Transverse colon (tissue), 4 donors: ENCODE results near the gene PIK3R5. TPM values are rescaled to one million over a fixed set of nuclear protein-coding genes. Genes with fewer than 3 reads are reported as not detected.

Experiments used
- DNase-seq: peaks from one replicate; pipeline ENCODE4 v3.0.0-alpha.2; 2019
- H3K27ac ChIP-seq, 4 donors: fragments of 200-600 bp; sonication (generic); 2 replicates each; pipeline ENCODE4 v1.5.1; 2016 to 2018; ENCODE audit warnings: inconsistent platforms in 4 of 4
- H3K27me3 ChIP-seq: fragments of 200-600 bp; sonication (generic); 2 replicates; pipeline ENCODE4 v1.5.1; 2017; ENCODE audit warnings: inconsistent platforms
- H3K36me3 ChIP-seq, 4 donors: fragments of 200-600 bp; sonication (generic); 2 replicates each; pipeline ENCODE4 v1.5.1; 2017 to 2019; ENCODE audit warnings: inconsistent platforms in 4 of 4
- H3K4me1 ChIP-seq, 4 donors: fragments of 200-600 bp; sonication (generic); 2 replicates each; pipeline ENCODE4 v1.5.1; 2017 to 2020; ENCODE audit warnings: inconsistent platforms in 4 of 4
- H3K4me3 ChIP-seq, 4 donors: fragments of 200-600 bp; sonication (generic); 1 replicate in 1 of 4; 2 replicates in 3 of 4; pipeline versions ENCODE4 v1.5.1 to v1.6.1; 2017 to 2019; ENCODE audit warnings: inconsistent platforms in 4 of 4
- H3K9me3 ChIP-seq, 2 donors: fragments of 200-600 bp; sonication (generic); 2 replicates each; pipeline ENCODE4 v1.5.1; 2017 to 2019; ENCODE audit warnings: inconsistent platforms in 2 of 2
- EP300 ChIP-seq: sonication (generic); formaldehyde crosslinking; IDR thresholded peaks from one replicate; pipeline ENCODE4 v1.6.1; 2017; ENCODE audit warnings: antibody characterized with exemption, low read depth
- POLR2A ChIP-seq: fragments of 450-650 bp; IDR thresholded peaks from one replicate; pipeline ENCODE4 v1.6.1; 2016; ENCODE audit warnings: antibody characterized with exemption, mild to moderate bottlenecking, moderate library complexity
- POLR2AphosphoS5 ChIP-seq, 3 donors: sonication (generic); formaldehyde crosslinking; IDR thresholded peaks; one replicate each; pipeline ENCODE4 v1.6.1; 2016; ENCODE audit warnings: antibody characterized with exemption in 3 of 3
- WGBS, 2 donors: methylation state at CpG; one replicate each; pipeline ENCODE4 v1.1.5; 2018; ENCODE audit warnings: low coverage in 1 of 2; 5-methylcytosine and 5-hydroxymethylcytosine counted together
- in situ Hi-C, 4 donors: fragments of 200-750 bp; cut with MboI; loops; one replicate each; pipeline versions ENCODE4 v1.15.0 to v1.15.1; 2017; ENCODE audit warnings: low sequenced_read_pairs in 3 of 4, low pct_ligation_motif_present in 1 of 4, low pct_unique_long_range_greater_than_20kb in 1 of 4
- intact Hi-C: fragments of 100-400 bp; cut with DNase I; formaldehyde crosslinking; loops from one replicate; pipeline ENCODE4 v1.15.1; 2023; ENCODE audit warnings: low total_unique reads
- total RNA-seq, 4 donors: library from RNA; depleted of rRNA; stranded (reverse); fragments of >200 nt; gene quantifications; one replicate each; pipeline ENCODE4 v1.1.0, GENCODE V29; 2016
- TF ChIP-seq, protein P1 (sequence below), 5 experiments: fragments of 200-600 bp in 3 of 5; fragments of 450-650 bp in 2 of 5; sonication (generic) in 3 of 5; IDR thresholded peaks; 1 replicate in 2 of 5; 2 replicates in 3 of 5; pipeline ENCODE4 v1.5.1; 2016 to 2017; ENCODE audit warnings: antibody characterized with exemption in 5 of 5, inconsistent platforms in 3 of 5, mild to moderate bottlenecking in 2 of 5, moderate library complexity in 1 of 5

Gene PIK3R5
- total RNA-seq, 4 donors from 2014 or later = 0.40 to 16.1 (median 10.4) TPM

DNA sequence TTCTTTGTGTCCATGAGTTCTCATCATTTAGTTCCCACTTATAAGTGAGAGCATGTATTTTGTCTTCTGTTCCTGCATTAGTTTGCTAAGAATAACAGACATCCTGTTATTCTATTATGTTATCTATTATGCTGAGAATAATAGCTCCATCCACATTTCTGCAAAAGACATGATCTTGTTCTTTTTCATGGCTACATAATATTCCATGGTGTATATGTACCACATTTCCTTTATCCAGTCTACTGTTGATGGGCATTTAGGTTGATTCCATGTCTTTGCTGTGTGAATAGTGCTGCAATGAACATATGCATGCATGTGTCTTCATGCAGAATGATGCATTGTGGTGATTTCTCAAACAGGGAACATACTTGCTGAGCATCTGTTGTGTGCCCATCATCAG lies 21.4 kb downstream of the PIK3R5 start:
- TF ChIP-seq, protein P1, sequence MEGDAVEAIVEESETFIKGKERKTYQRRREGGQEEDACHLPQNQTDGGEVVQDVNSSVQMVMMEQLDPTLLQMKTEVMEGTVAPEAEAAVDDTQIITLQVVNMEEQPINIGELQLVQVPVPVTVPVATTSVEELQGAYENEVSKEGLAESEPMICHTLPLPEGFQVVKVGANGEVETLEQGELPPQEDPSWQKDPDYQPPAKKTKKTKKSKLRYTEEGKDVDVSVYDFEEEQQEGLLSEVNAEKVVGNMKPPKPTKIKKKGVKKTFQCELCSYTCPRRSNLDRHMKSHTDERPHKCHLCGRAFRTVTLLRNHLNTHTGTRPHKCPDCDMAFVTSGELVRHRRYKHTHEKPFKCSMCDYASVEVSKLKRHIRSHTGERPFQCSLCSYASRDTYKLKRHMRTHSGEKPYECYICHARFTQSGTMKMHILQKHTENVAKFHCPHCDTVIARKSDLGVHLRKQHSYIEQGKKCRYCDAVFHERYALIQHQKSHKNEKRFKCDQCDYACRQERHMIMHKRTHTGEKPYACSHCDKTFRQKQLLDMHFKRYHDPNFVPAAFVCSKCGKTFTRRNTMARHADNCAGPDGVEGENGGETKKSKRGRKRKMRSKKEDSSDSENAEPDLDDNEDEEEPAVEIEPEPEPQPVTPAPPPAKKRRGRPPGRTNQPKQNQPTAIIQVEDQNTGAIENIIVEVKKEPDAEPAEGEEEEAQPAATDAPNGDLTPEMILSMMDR (IDR thresholded peaks at IDR 0.05) = no peak
- TF ChIP-seq EP300 = no peak
- TF ChIP-seq POLR2AphosphoS5 (IDR thresholded peaks at IDR 0.05) = no peak
- no peak for TF ChIP-seq POLR2A
- H3K27me3 ChIP-seq = no peaks in the 10 kb centered on the region
- intact Hi-C loops = no loop called here
- H3K4me1 ChIP-seq = no peaks in the 10 kb centered on the region
- H3K9me3 ChIP-seq = no peaks in the 10 kb centered on the region
- no peak overlapping the region for H3K4me3 ChIP-seq
- H3K27ac ChIP-seq = no peak overlapping the region
- H3K36me3 ChIP-seq = no peaks in the 10 kb centered on the region
- in situ Hi-C loops = loop anchor here in 1 of 4 donors (25.0 kb wide), 1 partner anchor 107 kb away; no protein-coding TSS in a partner anchor
- DNase-seq = no peak

DNA sequence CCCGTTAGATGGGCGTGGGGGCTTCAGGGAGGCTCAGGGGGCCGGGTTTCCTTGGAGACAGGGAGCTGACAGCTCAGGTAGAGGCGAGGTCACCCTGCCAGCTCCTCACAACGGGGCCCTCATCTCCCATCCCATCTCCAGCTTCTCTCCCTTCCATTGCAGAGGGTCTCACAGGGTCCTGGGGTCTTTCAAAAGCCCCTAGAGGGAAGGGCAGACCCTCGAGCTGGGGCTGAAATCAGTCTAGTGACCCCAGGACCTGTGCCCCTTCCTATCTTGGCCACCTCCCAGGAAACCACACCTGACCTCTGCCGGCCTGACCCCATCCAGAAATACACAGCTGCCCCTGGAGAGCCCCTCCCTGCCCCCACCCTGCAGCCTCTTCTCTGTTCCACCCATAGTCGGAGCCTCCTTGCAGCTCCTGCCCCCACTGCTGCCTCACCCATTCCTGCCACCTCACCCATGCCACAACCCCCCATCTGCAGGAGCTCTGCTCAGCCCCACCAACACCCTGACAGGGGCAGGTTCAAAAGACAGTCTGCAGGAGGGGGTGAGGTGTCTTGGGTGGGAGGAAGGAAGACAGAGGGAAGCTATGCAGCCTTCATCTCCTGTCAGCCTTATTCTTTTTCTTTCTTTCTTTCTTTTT lies 23.4 kb downstream of the PIK3R5 start:
- H3K4me3 ChIP-seq = no peak overlapping the region
- in situ Hi-C loops = loop anchor here in 1 of 4 donors (25.0 kb wide), 1 partner anchor 105 kb away; no protein-coding TSS in a partner anchor
- TF ChIP-seq, protein P1 (IDR thresholded peaks at IDR 0.05) = no peak
- no peak for TF ChIP-seq EP300
- no peak for TF ChIP-seq POLR2AphosphoS5 (IDR thresholded peaks at IDR 0.05)
- TF ChIP-seq POLR2A = no peak
- no peaks in the 10 kb centered on the region for H3K36me3 ChIP-seq
- no peak for DNase-seq
- 27% methylated on average over 3 of the region's 8 CpGs; no CpG with 5 or more reads in 1 of the 2 donors for WGBS, 2 donors
- H3K4me1 ChIP-seq = no peaks in the 10 kb centered on the region
- H3K9me3 ChIP-seq = no peaks in the 10 kb centered on the region
- H3K27me3 ChIP-seq = no peaks in the 10 kb centered on the region
- H3K27ac ChIP-seq = peak overlapping the region in 2 of 4 donors; percentile 33 to 41
- intact Hi-C loops = no loop called here

DNA sequence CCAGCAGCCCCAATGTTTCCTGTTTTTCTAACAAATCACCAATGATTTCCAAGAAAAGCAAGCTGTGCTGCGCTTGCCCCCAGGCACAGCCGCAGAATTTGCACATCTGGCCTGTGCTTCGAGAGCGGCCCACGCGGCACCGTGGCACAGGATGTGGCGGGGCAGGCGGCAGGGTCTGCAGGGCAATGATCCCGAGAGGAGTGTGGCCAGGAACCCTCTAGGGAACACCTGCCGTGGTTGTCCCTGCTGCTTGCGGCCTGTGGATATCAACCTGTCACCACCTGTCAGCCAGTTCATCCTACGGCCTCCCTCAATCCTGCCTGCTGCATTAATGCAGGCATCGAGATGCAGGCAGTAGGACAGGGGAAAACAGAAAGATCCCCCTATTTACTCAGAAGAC lies 24.0 kb downstream of the PIK3R5 start:
- peak overlapping the region in 3 of 4 donors; percentile 17 to 41 (median 33) for H3K27ac ChIP-seq
- in situ Hi-C loops (loop anchor here in 1 of 4 donors (25.0 kb wide), 1 partner anchor 104 kb away; no protein-coding TSS in a partner anchor), intact Hi-C loops (no loop called here)
- DNase-seq = peak; percentile 62
- no peaks in the 10 kb centered on the region for H3K9me3 ChIP-seq
- no peak for TF ChIP-seq POLR2A
- TF ChIP-seq EP300 = no peak
- TF ChIP-seq, protein P1 (IDR thresholded peaks at IDR 0.05) = no peak
- TF ChIP-seq POLR2AphosphoS5 (IDR thresholded peaks at IDR 0.05) = no peak
- no peak overlapping the region for H3K4me3 ChIP-seq
- H3K36me3 ChIP-seq = no peaks in the 10 kb centered on the region
- H3K27me3 ChIP-seq = no peaks in the 10 kb centered on the region
- H3K4me1 ChIP-seq = no peaks in the 10 kb centered on the region
- 62% methylated on average over 14 of the region's 14 CpGs; no CpG with 5 or more reads in 1 of the 2 donors for WGBS, 2 donors

DNA sequence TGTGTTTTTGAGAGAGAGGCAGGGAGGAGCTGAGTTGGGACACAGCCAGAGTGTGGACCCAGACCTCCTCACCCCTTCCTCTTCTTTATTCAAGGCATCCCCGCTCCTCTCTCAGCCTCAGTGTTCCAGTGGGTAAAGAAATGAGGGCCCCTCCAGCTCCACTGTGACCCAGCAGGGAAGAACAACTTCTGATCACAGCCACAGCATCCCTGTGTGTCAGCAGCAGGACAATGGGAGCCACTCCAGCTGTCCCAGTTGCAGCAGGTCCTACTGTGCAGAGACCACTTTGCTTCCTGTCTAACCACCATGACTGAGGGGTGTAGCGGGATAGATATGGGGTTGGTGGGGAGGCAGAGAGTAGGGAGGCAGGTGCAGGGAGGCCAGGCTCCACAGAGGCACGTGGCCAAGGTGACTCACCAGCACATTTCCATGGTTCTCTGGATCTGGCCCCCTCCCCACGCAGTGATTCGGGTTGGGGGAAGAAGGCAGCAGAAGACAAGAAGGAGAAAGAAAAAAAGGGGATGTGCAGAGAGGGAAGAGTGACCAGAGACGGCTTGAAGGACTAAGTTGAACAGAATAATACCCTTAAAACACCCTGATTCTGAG lies 24.5 kb downstream of the PIK3R5 start:
- Histone ChIP-seq H3K4me3 (no peak overlapping the region), H3K27me3 (no peaks in the 10 kb centered on the region), H3K36me3 (no peaks in the 10 kb centered on the region), H3K27ac (peak overlapping the region; percentile 17 to 46 (median 35)), H3K9me3 (no peaks in the 10 kb centered on the region), H3K4me1 (no peaks in the 10 kb centered on the region)
- no peak for TF ChIP-seq POLR2AphosphoS5 (IDR thresholded peaks at IDR 0.05)
- no peak for DNase-seq
- in situ Hi-C loops (loop anchor here in 1 of 4 donors (25.0 kb wide), 1 partner anchor 104 kb away; no protein-coding TSS in a partner anchor), intact Hi-C loops (no loop called here)
- 50 to 60% methylated on average over 1 to 6 of the region's 6 CpGs for WGBS, 2 donors
